K562 treated with DMSO at 1 percent for 24 hours (cell line): ENCODE measurements around the gene THAP5. TPM values are rescaled to one million over a fixed set of nuclear protein-coding genes. Genes with fewer than 3 reads are reported as not detected.

ENCODE experiments used
- total RNA-seq: library from RNA; unstranded; fragments of 300-600 nt; gene quantifications from 2 replicates; pipeline ENCODE4 v1.2.3, GENCODE V29; 2022; ENCODE audit warnings: low read depth; ENCODE audit not compliant: insufficient read depth

THAP5 gene
- 13.0 and 18.8 TPM in 2 replicates for total RNA-seq

GRCh38 chr7:108569381-108570145 is at the start of gene THAP5, which contains the start of gene DNAJB9:
TSS of gene THAP5 (minus strand) at chr7:108569706. CDS start at chr7:108569569, 137 bp downstream.
TSS of gene DNAJB9 (plus strand) at chr7:108569874. CDS start at chr7:108571727, 1,853 bp downstream.

GRCh38 chr7:108525985-108526767 is 43.3 kb downstream of the THAP5 start, which contains the start of gene PNPLA8:
TSS of gene PNPLA8 (minus strand) at chr7:108526135. CDS start at chr7:108515491, 10,644 bp downstream.

Other genes with a start within 250 kb of the THAP5 start
- gene NRCAM, start 113.3 kb downstream of the THAP5 start, total RNA-seq: 0.38 and 0.69 TPM in 2 replicates
- 21.4 and 25.3 TPM in 2 replicates for gene PNPLA8, start 43.6 kb downstream of the THAP5 start, total RNA-seq
- 22.2 and 25.5 TPM in 2 replicates for gene DNAJB9, start 168 bp upstream of the THAP5 start, total RNA-seq